GM18868 (cell line): ENCODE results near the gene FCRL4.
"Not testable (repeated sequence)": the region's sequence is repeated elsewhere in the genome, so short reads cannot be mapped to it uniquely, and the experiment has no call there.

Source experiments
- ATAC-seq: cut with Tn5 transposase; IDR thresholded peaks from one replicate; pipeline ENCODE4 v1.9.1; 2021; ENCODE audit warnings: mild to moderate bottlenecking, moderate library complexity; ENCODE audit not compliant: unreplicated experiment

The FCRL4 gene

DNA sequence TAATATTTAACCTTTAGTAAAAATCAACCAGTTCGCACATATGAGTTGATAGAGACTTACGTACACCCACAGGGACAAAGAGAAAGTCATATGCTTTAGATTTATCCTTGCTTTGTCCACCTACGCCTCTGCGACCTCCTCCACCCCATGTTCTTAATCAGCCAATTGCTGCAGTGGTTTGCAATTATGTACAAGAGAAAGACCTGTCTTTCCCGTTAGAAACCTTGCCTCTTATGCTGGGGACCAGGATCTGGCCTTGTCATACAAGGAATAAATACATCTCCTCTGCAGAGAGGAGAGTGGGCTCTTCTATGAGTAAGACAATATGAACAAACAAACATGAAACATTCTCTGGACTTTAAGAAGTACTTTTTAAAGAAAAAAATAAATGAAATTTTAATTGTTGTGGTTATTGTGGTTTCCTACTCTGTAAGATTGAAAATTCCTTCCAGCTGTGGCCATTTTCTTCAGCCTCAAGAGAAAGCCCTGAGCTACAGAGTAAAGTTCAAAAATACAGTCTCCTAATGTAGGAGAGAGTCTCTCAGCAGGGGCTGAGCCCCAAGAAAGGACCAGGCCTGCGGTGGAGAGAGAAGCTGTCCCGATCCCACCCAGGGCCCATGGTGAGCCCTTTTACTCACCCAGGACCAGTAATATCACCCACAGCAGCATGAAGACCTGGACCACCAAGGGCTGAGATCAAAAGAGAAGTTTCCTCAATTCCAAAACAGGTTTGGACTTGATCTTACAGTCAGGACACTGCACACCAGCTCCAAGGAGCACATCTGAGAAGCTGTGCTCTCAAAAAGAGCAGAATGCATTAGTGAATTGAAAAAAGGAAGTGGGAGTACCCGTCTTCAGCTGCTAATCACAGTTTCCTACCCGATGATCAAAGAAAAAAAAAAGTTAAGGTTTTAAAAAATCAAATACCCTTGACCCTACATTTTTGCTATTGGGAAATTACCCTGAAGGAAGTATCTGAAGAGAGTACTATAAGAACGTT, 45.9 kb downstream of the FCRL4 start, which contains the start of gene FCRL5:
Gene FCRL5 (minus strand): TSS at position 822 of the 1,000 bp plus-strand sequence. CDS start 153 bp downstream, at position 669.
- ATAC-seq: peak; percentile 78

DNA sequence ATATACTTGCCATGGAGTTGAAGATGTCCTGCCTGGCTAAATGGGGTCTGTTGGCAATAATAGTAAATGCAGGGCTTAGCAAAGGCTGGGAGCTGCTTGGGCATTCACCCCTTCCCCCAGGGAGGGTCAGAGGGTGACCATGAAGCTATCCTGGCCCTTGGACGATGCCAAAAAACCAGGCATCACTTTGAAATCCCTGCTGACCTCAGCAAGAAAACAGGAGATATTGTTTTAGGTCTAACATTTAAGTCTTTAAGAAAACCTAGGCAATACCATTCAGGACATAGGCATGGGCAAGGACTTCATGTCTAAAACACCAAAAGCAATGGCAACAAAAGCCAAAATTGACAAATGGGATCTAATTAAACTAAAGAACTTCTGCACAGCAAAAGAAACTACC, 49.8 kb downstream of the FCRL4 start:
- not testable (repeated sequence) for ATAC-seq

GRCh38 chr1:157542676-157543075, 55.2 kb downstream of the FCRL4 start:
- ATAC-seq: no peak

- no peak for ATAC-seq
Measured at GRCh38 chr1:157540852-157541251, 57.0 kb downstream of the FCRL4 start.

GRCh38 chr1:157540160-157540748, 57.6 kb downstream of the FCRL4 start:
- no peak for ATAC-seq

- ATAC-seq: no peak
Measured at GRCh38 chr1:157539568-157539967, 58.3 kb downstream of the FCRL4 start.

DNA sequence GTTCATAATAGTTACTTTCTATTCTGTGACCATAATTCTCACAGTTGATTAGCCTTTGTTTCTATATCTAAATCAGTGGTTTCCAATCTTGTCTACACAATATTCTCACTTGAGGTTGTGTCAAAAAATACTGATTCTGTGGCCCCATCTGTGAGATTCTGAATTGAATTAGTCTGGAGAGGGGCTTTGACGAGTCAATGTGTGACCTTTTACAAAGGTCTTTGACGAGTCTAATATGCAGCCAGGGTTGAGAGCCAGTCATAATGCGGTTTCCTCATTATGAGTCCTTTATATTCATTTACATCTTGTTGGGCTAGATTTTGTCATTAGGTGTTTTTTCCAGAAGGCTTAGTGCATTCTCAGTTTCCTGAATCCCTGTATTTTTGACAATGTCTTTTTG, 65.3 kb downstream of the FCRL4 start:
- no peak for ATAC-seq

- peak; percentile 67 for ATAC-seq
Measured at GRCh38 chr1:157523774-157524493, 74.0 kb downstream of the FCRL4 start.
